GM12878 (cell line): ENCODE data around the gene HADH. TPM values are rescaled to one million over a fixed set of nuclear protein-coding genes. Genes with fewer than 3 reads are reported as not detected.

Experiments
- ATAC-seq: fragments of 200-7000 bp; cut with Tn5 transposase; 3 replicates; pipeline ENCODE4 v1.9.1; 2020; ENCODE audit warnings: mild to moderate bottlenecking, moderate library complexity
- BruUV-seq: library from RNA; stranded (reverse); fragments of 400-500 nt; replicated peaks from 2 replicates; lab custom pipeline; 2021; lab: Mats Ljungman, UMichigan
- CTCF ChIA-PET: fragments of 300-600 bp; sonication (Branson Sonifier 250); formaldehyde crosslinking; extraction: SDS; loops from one replicate; lab custom pipeline; 2021; ENCODE audit warnings: inconsistent platforms; lab: Yijun Ruan, JAX
- POLR2A ChIA-PET: fragments of 350-600 bp; formaldehyde crosslinking; extraction: SDS; loops from one replicate; lab custom pipeline; 2021; ENCODE audit warnings: inconsistent platforms; lab: Charles Lee
- RAD21 ChIA-PET: fragments of 300-600 bp; sonication (Branson Sonifier 250); formaldehyde crosslinking; loops from one replicate; lab custom pipeline; 2023; ENCODE audit warnings: antibody characterized with exemption; ENCODE audit not compliant: unreplicated experiment; lab: Charles Lee
- SMC1A ChIA-PET: fragments of 300-600 bp; sonication (Branson Sonifier 250); formaldehyde crosslinking; loops from one replicate; lab custom pipeline; 2023; ENCODE audit not compliant: unreplicated experiment, uncharacterized antibody; lab: Charles Lee
- DNase-seq: peaks from one replicate; pipeline ENCODE4 v3.0.0-alpha.2; 2011; ENCODE audit warnings: low read depth, low spot score
- FAIRE-seq: peaks from 3 replicates; lab custom pipeline; 2011; peaks lifted over from hg19 to GRCh38; lab: Jason Lieb, UNC
- H2AFZ ChIP-seq: 2 replicates; pipeline ENCODE4 v1.6.0; 2011; ENCODE audit warnings: low read depth, low read length, control low read depth; ENCODE audit not compliant: control insufficient read depth
- H3K27ac ChIP-seq: 2 replicates; pipeline ENCODE4 v1.5.1; 2011; ENCODE audit warnings: control low read depth; ENCODE audit not compliant: control insufficient read depth, insufficient read depth
- H3K27me3 ChIP-seq, 2 experiments: replicated peaks in 1 of 2; 2 replicates each; pipeline versions ENCODE4 v1.6.0 to v1.6.1; 2011; ENCODE audit warnings: low read length in 1 of 2; ENCODE audit not compliant: control insufficient read depth in 2 of 2, insufficient read depth in 2 of 2
- H3K36me3 ChIP-seq, 2 experiments: 2 replicates each; pipeline ENCODE4 v1.5.1; 2011; ENCODE audit warnings: low read length in 1 of 2; ENCODE audit not compliant: control insufficient read depth in 2 of 2, insufficient read depth in 2 of 2
- H3K4me1 ChIP-seq: 2 replicates; pipeline ENCODE4 v1.6.1; 2011; ENCODE audit warnings: mild to moderate bottlenecking, low read length, moderate library complexity, mixed read lengths; ENCODE audit not compliant: control insufficient read depth, insufficient read depth
- H3K4me2 ChIP-seq: 2 replicates; pipeline ENCODE4 v1.6.0; 2011; ENCODE audit warnings: control low read depth; ENCODE audit not compliant: control insufficient read depth, insufficient read depth
- H3K4me3 ChIP-seq: fragments of 200-600 bp; sonication (generic); 2 replicates; pipeline ENCODE4 v1.5.1; 2016
- H3K79me2 ChIP-seq: 2 replicates; pipeline ENCODE4 v1.6.0; 2011; ENCODE audit warnings: low read length; ENCODE audit not compliant: control insufficient read depth, insufficient read depth
- H3K9ac ChIP-seq: 2 replicates; pipeline ENCODE4 v1.8.0; 2011; ENCODE audit warnings: low read length, control low read depth, mixed read lengths; ENCODE audit not compliant: control insufficient read depth, insufficient read depth
- H3K9me3 ChIP-seq: replicated peaks from 3 replicates; pipeline ENCODE4 v1.5.1; 2011; ENCODE audit warnings: mild to moderate bottlenecking, low read length; ENCODE audit not compliant: control insufficient read depth, insufficient read depth
- H4K20me1 ChIP-seq: 2 replicates; pipeline ENCODE4 v1.6.0; 2011; ENCODE audit not compliant: control insufficient read depth, insufficient read depth
- CREB1 ChIP-seq: IDR thresholded peaks from 2 replicates; pipeline ENCODE4 v1.6.1; 2012; ENCODE audit warnings: low read depth, mild to moderate bottlenecking, inconsistent platforms
- DPF2 ChIP-seq: fragments of 450-650 bp; IDR thresholded peaks from 2 replicates; pipeline ENCODE4 v1.6.1; 2017; ENCODE audit warnings: mild to moderate bottlenecking
- HDGF ChIP-seq: fragments of 450-650 bp; IDR thresholded peaks from 2 replicates; pipeline ENCODE4 v1.6.1; 2016; ENCODE audit warnings: antibody characterized with exemption
- IRF4 ChIP-seq: IDR thresholded peaks from 2 replicates; pipeline ENCODE4 v1.6.1; 2011; ENCODE audit warnings: low read depth, low read length
- JUNB ChIP-seq: IDR thresholded peaks from 2 replicates; pipeline ENCODE4 v1.6.1; 2016; ENCODE audit warnings: antibody characterized with exemption, mild to moderate bottlenecking
- JUND ChIP-seq: IDR thresholded peaks from 2 replicates; pipeline ENCODE4 v1.6.1; 2012; ENCODE audit warnings: low read depth, mild to moderate bottlenecking, low read length, improper control_type of control experiment, moderate library complexity
- MYC ChIP-seq: IDR thresholded peaks from 2 replicates; pipeline ENCODE4 v1.6.1; 2011; ENCODE audit warnings: mild to moderate bottlenecking, low read length, moderate library complexity, inconsistent platforms; ENCODE audit not compliant: insufficient read depth, insufficient replicate concordance, insufficient read length, severe bottlenecking
- NFXL1 ChIP-seq: fragments of 450-650 bp; IDR thresholded peaks from 2 replicates; pipeline ENCODE4 v1.6.1; 2017; ENCODE audit warnings: antibody characterized with exemption, mild to moderate bottlenecking, borderline replicate concordance
- PBX3 ChIP-seq: IDR thresholded peaks from 2 replicates; pipeline ENCODE4 v1.6.1; 2011; ENCODE audit warnings: mild to moderate bottlenecking, low read depth, low read length, moderate library complexity; ENCODE audit not compliant: insufficient replicate concordance
- PML ChIP-seq: IDR thresholded peaks from 2 replicates; pipeline ENCODE4 v1.6.1; 2012; ENCODE audit warnings: low read length, inconsistent platforms
- POLR2A ChIP-seq: IDR thresholded peaks from 2 replicates; pipeline ENCODE4 v1.6.1; 2011; ENCODE audit warnings: low read depth, mild to moderate bottlenecking, low read length
- SRF ChIP-seq, 2 experiments: IDR thresholded peaks; 2 replicates each; pipeline ENCODE4 v1.6.1; 2011; ENCODE audit warnings: low read depth in 2 of 2, low read length in 2 of 2, mild to moderate bottlenecking in 1 of 2, moderate library complexity in 1 of 2
- STAT3 ChIP-seq: IDR thresholded peaks from 2 replicates; pipeline ENCODE4 v1.6.1; 2011; ENCODE audit warnings: low read depth, low read length, improper control_type of control experiment
- ZBTB4 ChIP-seq: fragments of 450-650 bp; formaldehyde crosslinking; IDR thresholded peaks from 2 replicates; pipeline ENCODE4 v1.4.0; 2022; ENCODE audit warnings: mild to moderate bottlenecking, moderate library complexity
- ZNF217 ChIP-seq: fragments of 450-650 bp; IDR thresholded peaks from 2 replicates; pipeline ENCODE4 v1.6.1; 2017; ENCODE audit warnings: antibody characterized with exemption, mild to moderate bottlenecking
- ZNF384 ChIP-seq: IDR thresholded peaks from 2 replicates; pipeline ENCODE4 v1.6.1; 2012; ENCODE audit warnings: low read depth, mild to moderate bottlenecking, low read length, improper control_type of control experiment, borderline replicate concordance
- WGBS: methylation state at CpG from one replicate; pipeline ENCODE4 v1.1.6; 2016; ENCODE audit warnings: low lambda C conversion rate; ENCODE audit not compliant: insufficient replicate concordance, insufficient coverage; ENCODE audit errors: missing lambda C conversion rate; 5-methylcytosine and 5-hydroxymethylcytosine counted together
- in situ Hi-C: fragments of 300-500 bp; cut with MboI; formaldehyde crosslinking; loops from 9 replicates; pipeline ENCODE4 v1.14.3; 2018; ENCODE audit warnings: mixed read lengths
- intact Hi-C: fragments of 100-400 bp; cut with micrococcal nuclease; formaldehyde crosslinking; loops from one replicate; pipeline ENCODE4 v1.14.2; 2022; ENCODE audit not compliant: unreplicated experiment
- polyA plus RNA-seq, 11 experiments: library from polyadenylated mRNA; depleted of rRNA in 4 of 11; unstranded in 6 of 11; stranded (reverse) in 5 of 11; fragments of >200 nt; fragmentation: Nextera tagmentation in 4 of 11; fragmentation: Illumina TruSeq in 1 of 11; extraction: Ambion mirVana in 4 of 11; extraction: Trizol in 1 of 11; gene quantifications; 1 replicate in 1 of 11; 2 replicates in 10 of 11; pipeline versions ENCODE4 v1.2.1 to v1.2.3, GENCODE V29; 2011 to 2016; ENCODE audit warnings: inconsistent platforms in 2 of 11, missing spikeins in 2 of 11, low read depth in 1 of 11
- total RNA-seq, 4 experiments: library from RNA; depleted of rRNA in 3 of 4; stranded (reverse); fragments of >200 nt in 3 of 4; fragmentation: Illumina TruSeq in 1 of 4; extraction: Trizol in 1 of 4; gene quantifications; 2 replicates each; pipeline versions ENCODE4 v1.2.1 to v1.2.3, GENCODE V29; 2013 to 2021

HADH gene
- total and polyA plus RNA-seq, 10 of the 15 experiments (the other 5 are each of a cell fraction or from before 2014, with no cell fraction given), result 20.3 to 97.9 (median 76.6) TPM

GRCh38 chr4:107997794-107998193 lies 8.1 kb downstream of the HADH start:
- Histone ChIP-seq H3K4me3 (no peak overlapping the region), H3K9ac (no peak overlapping the region), H3K9me3 (no peaks in the 10 kb centered on the region), H2AFZ (no peak overlapping the region), H3K27ac (no peak overlapping the region), H4K20me1 (no peaks in the 10 kb centered on the region), H3K36me3 (peaks cover 0 to 9% of the 10 kb centered on the region in 2 experiments; a peak in 1 of 4 replicates)
- no peak for DNase-seq
- whole genome bisulfite sequencing, result 98% methylated on average over 2 of the region's 2 CpGs
- intact Hi-C loops, result no loop called here
- in situ Hi-C loops, result no loop called here
- no peak for ATAC-seq
- BruUV-seq, result no TSS peak
- RAD21 ChIA-PET, result no interaction called here
- CTCF ChIA-PET, result interaction anchor here (0.8 to 1.5 kb wide), 2 partner anchors 18 to 21 kb away, joined by 3 to 4 read pairs; no protein-coding TSS in a partner anchor
- no peak for TF ChIP-seq DPF2
- no peak for TF ChIP-seq STAT3
- TF ChIP-seq PBX3, result no peak
- TF ChIP-seq ZNF217, result no peak
- TF ChIP-seq PML, result no peak
- no peak for TF ChIP-seq JUNB
- no peak for TF ChIP-seq MYC
- no peak for TF ChIP-seq CREB1
- TF ChIP-seq NFXL1, result no peak
- no peak for TF ChIP-seq ZBTB4 (CRISPR knock-in tag)
- no peak for TF ChIP-seq HDGF
- no peak for TF ChIP-seq IRF4
- TF ChIP-seq POLR2A, result no peak
- TF ChIP-seq SRF (IDR thresholded peaks at IDR 0.05; ENCODE audit: low read depth in 2 of 2, low read length in 2 of 2), result no peak
- TF ChIP-seq ZNF384, result no peak
- no peak for TF ChIP-seq JUND
- TF ChIP-seq, all 136 proteins: peak for 0
- Histone ChIP-seq H3K4me2 (no peak overlapping the region), H3K27me3 (no peaks in the 10 kb centered on the region), H3K79me2 (peaks cover 40% of the 10 kb centered on the region), H3K4me1 (peaks cover 24% of the 10 kb centered on the region)
- ChIA-PET POLR2A (no interaction called here), SMC1A (interaction anchor here (5.0 kb wide), 1 partner anchor 21 kb away, joined by 28 read pairs; no protein-coding TSS in a partner anchor)
- no peak for FAIRE-seq
